OCI-LY1 (cell line): ENCODE measurements around the gene RFTN1.

ENCODE experiments used
- H2AFZ ChIP-seq: fragments of 200-600 bp; sonication (generic), shearing (Covaris generic); 2 replicates; pipeline ENCODE4 v1.6.0; 2014; ENCODE audit warnings: antibody characterized with exemption, mild to moderate bottlenecking, low read length
- H3F3A ChIP-seq: fragments of 200-600 bp; sonication (generic), shearing (Covaris generic); 2 replicates; pipeline ENCODE4 v1.6.0; 2014; ENCODE audit warnings: mild to moderate bottlenecking, antibody characterized with exemption, low read length, moderate library complexity; ENCODE audit not compliant: insufficient read depth
- H3K27ac ChIP-seq: fragments of 200-600 bp; sonication (generic); 2 replicates; pipeline ENCODE4 v1.5.1; 2014; ENCODE audit warnings: low read length, mixed run types, mild to moderate bottlenecking, low read depth; ENCODE audit not compliant: poor library complexity, severe bottlenecking
- H3K27me3 ChIP-seq: fragments of 200-600 bp; sonication (generic); 2 replicates; pipeline ENCODE4 v1.6.0; 2014; ENCODE audit warnings: antibody characterized with exemption, mild to moderate bottlenecking, low read length, moderate library complexity; ENCODE audit not compliant: insufficient read depth
- H3K36me3 ChIP-seq: fragments of 200-600 bp; sonication (generic); 2 replicates; pipeline ENCODE4 v1.6.1; 2014; ENCODE audit warnings: mild to moderate bottlenecking, antibody characterized with exemption, low read length, moderate library complexity, mixed read lengths; ENCODE audit not compliant: insufficient read depth
- H3K4me1 ChIP-seq: fragments of 200-600 bp; sonication (generic); 2 replicates; pipeline ENCODE4 v1.5.1; 2014; ENCODE audit warnings: mild to moderate bottlenecking, low read length, moderate library complexity; ENCODE audit not compliant: insufficient read depth, severe bottlenecking
- H3K4me2 ChIP-seq: fragments of 200-600 bp; sonication (generic), shearing (Covaris generic); 2 replicates; pipeline ENCODE4 v1.6.1; 2014; ENCODE audit warnings: low read length
- H3K4me3 ChIP-seq: fragments of 200-600 bp; sonication (generic); 2 replicates; pipeline ENCODE4 v1.5.1; 2014; ENCODE audit warnings: low read length, low read depth, mild to moderate bottlenecking, mixed read lengths; ENCODE audit not compliant: poor library complexity, severe bottlenecking
- H3K79me2 ChIP-seq: fragments of 200-600 bp; shearing (Covaris generic); 2 replicates; pipeline ENCODE4 v1.6.1; 2016; ENCODE audit warnings: mixed run types, low read length, mixed read lengths; ENCODE audit not compliant: insufficient read depth
- H3K9ac ChIP-seq: fragments of 200-600 bp; sonication (generic), shearing (Covaris generic); 2 replicates; pipeline ENCODE4 v1.6.1; 2014; ENCODE audit warnings: mild to moderate bottlenecking, low read length, mixed read lengths
- H3K9me2 ChIP-seq: fragments of 200-600 bp; sonication (generic), shearing (Covaris generic); 2 replicates; pipeline ENCODE4 v1.6.1; 2014; ENCODE audit warnings: low read depth, mild to moderate bottlenecking, low read length, mixed read lengths
- H3K9me3 ChIP-seq: fragments of 200-600 bp; shearing (Covaris generic); 2 replicates; pipeline ENCODE4 v1.6.1; 2014; ENCODE audit warnings: low read length, mixed read lengths
- H4K20me1 ChIP-seq: fragments of 200-600 bp; sonication (generic), shearing (Covaris generic); 2 replicates; pipeline ENCODE4 v1.6.0; 2016; ENCODE audit warnings: mild to moderate bottlenecking, low read length; ENCODE audit not compliant: insufficient read depth
- CTCF ChIP-seq: fragments of 200-600 bp; sonication (generic), shearing (Covaris generic); IDR thresholded peaks from 2 replicates; pipeline ENCODE4 v1.5.1; 2017; ENCODE audit warnings: mild to moderate bottlenecking, antibody characterized with exemption, low read length, moderate library complexity, mixed read lengths
- EZH2 ChIP-seq: fragments of 200-600 bp; sonication (generic), shearing (Covaris generic); IDR thresholded peaks from 2 replicates; pipeline ENCODE4 v1.8.0; 2017; ENCODE audit warnings: borderline replicate concordance, mixed run types, mild to moderate bottlenecking, antibody characterized with exemption, low read length, moderate library complexity, mixed read lengths

The RFTN1 gene

GRCh38 chr3:16448639-16449070, 64.8 kb downstream of the RFTN1 start:
- Histone ChIP-seq H2AFZ (no peak overlapping the region), H3K4me2 (peak overlapping the region; percentile 59), H3K4me3 (peak overlapping the region; percentile 8), H3K4me1 (peaks cover 100% of the 10 kb centered on the region), H3K79me2 (peaks cover 95% of the 10 kb centered on the region), H3K9me3 (no peaks in the 10 kb centered on the region), H4K20me1 (no peaks in the 10 kb centered on the region), H3K27me3 (no peaks in the 10 kb centered on the region), H3K9ac (peak overlapping the region; percentile 26), H3K27ac (peak overlapping the region; percentile 99), H3K9me2 (no peaks in the 10 kb centered on the region), H3K36me3 (peaks cover 79% of the 10 kb centered on the region), H3F3A (0 out of 2 replicates have a peak, but pooled peaks cover 3% of the 10 kb centered on the region)
- no peak for TF ChIP-seq CTCF
- TF ChIP-seq EZH2, result no peak

DNA sequence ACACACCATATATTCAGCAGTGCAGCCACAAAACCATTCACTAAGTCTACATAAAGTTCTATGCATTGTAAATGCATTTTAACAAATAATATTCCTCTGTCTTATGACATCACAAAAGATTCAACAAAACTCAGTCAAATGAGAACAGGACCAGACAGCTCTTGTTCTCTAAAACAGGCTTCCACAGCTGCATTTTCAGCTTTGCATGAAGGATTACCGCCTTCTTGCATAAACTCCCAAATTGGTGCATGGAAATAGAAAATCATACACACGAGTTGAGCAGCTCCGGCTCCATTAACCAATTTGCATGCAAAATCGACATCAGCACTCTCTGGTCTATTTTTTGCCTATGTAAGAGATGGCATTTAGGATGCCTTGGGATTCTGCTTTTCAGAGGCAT, 66.4 kb downstream of the RFTN1 start:
- peaks cover 100% of the 10 kb centered on the region for H3K4me1 ChIP-seq
- peaks cover 95% of the 10 kb centered on the region for H3K79me2 ChIP-seq
- no peaks in the 10 kb centered on the region for H4K20me1 ChIP-seq
- H3K4me2 ChIP-seq, result peak overlapping the region; percentile 59
- no peaks in the 10 kb centered on the region for H3K9me2 ChIP-seq
- TF ChIP-seq CTCF (no peak), EZH2 (no peak)
- no peak overlapping the region for H2AFZ ChIP-seq
- H3K9ac ChIP-seq, result peak overlapping the region; percentile 47
- H3K4me3 ChIP-seq, result peak overlapping the region; percentile 32
- H3K36me3 ChIP-seq, result peaks cover 78% of the 10 kb centered on the region
- 0 out of 2 replicates have a peak, but pooled peaks cover 3% of the 10 kb centered on the region for H3F3A ChIP-seq
- no peaks in the 10 kb centered on the region for H3K27me3 ChIP-seq
- H3K27ac ChIP-seq, result peak overlapping the region; percentile 99
- no peaks in the 10 kb centered on the region for H3K9me3 ChIP-seq

- no peaks in the 10 kb centered on the region for H3K27me3 ChIP-seq
- H3K36me3 ChIP-seq, result peaks cover 65% of the 10 kb centered on the region
- no peaks in the 10 kb centered on the region for H3K9me2 ChIP-seq
- H3K9ac ChIP-seq, result no peak overlapping the region
- no peaks in the 10 kb centered on the region for H3F3A ChIP-seq
- H3K27ac ChIP-seq, result peak overlapping the region; percentile 99
- no peak overlapping the region for H2AFZ ChIP-seq
- H3K9me3 ChIP-seq, result no peaks in the 10 kb centered on the region
- peaks cover 88% of the 10 kb centered on the region for H3K79me2 ChIP-seq
- H3K4me3 ChIP-seq, result no peak overlapping the region
- H3K4me1 ChIP-seq, result peaks cover 100% of the 10 kb centered on the region
- peak overlapping the region; percentile 10; the same call in 1 of the 2 replicates for H3K4me2 ChIP-seq
- no peak for TF ChIP-seq CTCF
- TF ChIP-seq EZH2, result no peak
- no peaks in the 10 kb centered on the region for H4K20me1 ChIP-seq
Measured at GRCh38 chr3:16444344-16444743, 69.2 kb downstream of the RFTN1 start.
